Heart left ventricle (tissue), 13 donors: ENCODE data around the gene SAMD4B.

ENCODE experiments used
- POLR2A ChIP-seq, 2 donors: fragments of 450-650 bp; IDR thresholded peaks; one replicate each; pipeline ENCODE4 v1.6.1; 2017; ENCODE audit warnings: antibody characterized with exemption in 2 of 2, mild to moderate bottlenecking in 2 of 2, moderate library complexity in 2 of 2
- TF ChIP-seq, protein P1 (sequence below), 12 donors: fragments of 200-600 bp; sonication (generic) in 4 of 12; IDR thresholded peaks; one replicate each; pipeline versions ENCODE4 v1.5.0 to v1.8.0; 2018 to 2022; ENCODE audit warnings: antibody characterized with exemption in 12 of 12, mild to moderate bottlenecking in 5 of 12
- donor health status: ischemic (EF 13 %, LVEDD 7.1; RV severe dilation, severe dysfunction).
- donor health status: DM: no; HTN: yes; CAD: no.
- donor health status: DM: no; HTN: no; CAD: no.
- donor health status: ischemic (EF 25% LVEDD 6.9; RV normal size, moderate dysfunction).
- donor health status: ischemic (EF 25% LVEDD 5.7; RV mildly dilated, moderate dysfunction).
- donor health status: ischemic (EF 35%, LVEDD 5.7; RV mildly dilated, moderate dysfunction).
- donor health status: nonischemic (EF 11% LVEDD 7.7; RV severe dilation, severe dysfunction).
- donor health status: DM: yes; HTN: yes; CAD: no.
- donor health status: PGD.
- donor health status: ischemic (EF 29% LVEDD 5.4; RV normal size, mild dysfunction).
- donor health status: nonischemic (EF 23%, LVEDD 6.1; RV moderate dilation, normal function).

GRCh38 chr19:39339674-39340073 is 2.5 kb upstream of the SAMD4B start:
- TF ChIP-seq, protein P1, sequence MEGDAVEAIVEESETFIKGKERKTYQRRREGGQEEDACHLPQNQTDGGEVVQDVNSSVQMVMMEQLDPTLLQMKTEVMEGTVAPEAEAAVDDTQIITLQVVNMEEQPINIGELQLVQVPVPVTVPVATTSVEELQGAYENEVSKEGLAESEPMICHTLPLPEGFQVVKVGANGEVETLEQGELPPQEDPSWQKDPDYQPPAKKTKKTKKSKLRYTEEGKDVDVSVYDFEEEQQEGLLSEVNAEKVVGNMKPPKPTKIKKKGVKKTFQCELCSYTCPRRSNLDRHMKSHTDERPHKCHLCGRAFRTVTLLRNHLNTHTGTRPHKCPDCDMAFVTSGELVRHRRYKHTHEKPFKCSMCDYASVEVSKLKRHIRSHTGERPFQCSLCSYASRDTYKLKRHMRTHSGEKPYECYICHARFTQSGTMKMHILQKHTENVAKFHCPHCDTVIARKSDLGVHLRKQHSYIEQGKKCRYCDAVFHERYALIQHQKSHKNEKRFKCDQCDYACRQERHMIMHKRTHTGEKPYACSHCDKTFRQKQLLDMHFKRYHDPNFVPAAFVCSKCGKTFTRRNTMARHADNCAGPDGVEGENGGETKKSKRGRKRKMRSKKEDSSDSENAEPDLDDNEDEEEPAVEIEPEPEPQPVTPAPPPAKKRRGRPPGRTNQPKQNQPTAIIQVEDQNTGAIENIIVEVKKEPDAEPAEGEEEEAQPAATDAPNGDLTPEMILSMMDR (IDR thresholded peaks at IDR 0.05): no peak
- no peak for TF ChIP-seq POLR2A (IDR thresholded peaks at IDR 0.05)
